GM20431 (cell line): ENCODE results near the gene SH3TC1.

Experiments used
- in situ Hi-C: fragments of 300-500 bp; cut with MseI, MboI; formaldehyde crosslinking; loops from one replicate; pipeline ENCODE4 v1.15.0; 2020; ENCODE audit warnings: low sequenced_read_pairs; ENCODE audit not compliant: unreplicated experiment

SH3TC1 gene

DNA sequence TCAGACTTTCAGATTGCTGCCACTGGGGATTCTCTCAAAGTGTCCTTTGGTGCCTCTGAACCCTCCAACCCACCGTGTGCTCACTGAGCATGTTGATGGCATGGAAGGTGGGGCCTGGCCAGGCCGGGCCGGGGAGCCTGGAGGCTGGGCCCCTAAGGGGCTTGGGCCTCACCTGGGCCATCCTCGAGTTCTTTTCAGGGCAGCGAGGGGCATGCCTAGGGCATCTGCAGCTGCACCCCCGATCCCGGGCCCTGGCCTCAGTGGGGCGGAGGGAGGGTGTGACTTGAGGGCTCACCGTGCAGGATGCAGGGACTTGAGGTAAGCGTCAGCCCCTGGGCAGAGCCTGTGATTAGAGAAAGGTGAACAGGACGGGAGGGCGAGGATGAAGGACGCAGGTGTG, 1.6 kb upstream of the SH3TC1 start:
- in situ Hi-C loops, result no loop called here

DNA sequence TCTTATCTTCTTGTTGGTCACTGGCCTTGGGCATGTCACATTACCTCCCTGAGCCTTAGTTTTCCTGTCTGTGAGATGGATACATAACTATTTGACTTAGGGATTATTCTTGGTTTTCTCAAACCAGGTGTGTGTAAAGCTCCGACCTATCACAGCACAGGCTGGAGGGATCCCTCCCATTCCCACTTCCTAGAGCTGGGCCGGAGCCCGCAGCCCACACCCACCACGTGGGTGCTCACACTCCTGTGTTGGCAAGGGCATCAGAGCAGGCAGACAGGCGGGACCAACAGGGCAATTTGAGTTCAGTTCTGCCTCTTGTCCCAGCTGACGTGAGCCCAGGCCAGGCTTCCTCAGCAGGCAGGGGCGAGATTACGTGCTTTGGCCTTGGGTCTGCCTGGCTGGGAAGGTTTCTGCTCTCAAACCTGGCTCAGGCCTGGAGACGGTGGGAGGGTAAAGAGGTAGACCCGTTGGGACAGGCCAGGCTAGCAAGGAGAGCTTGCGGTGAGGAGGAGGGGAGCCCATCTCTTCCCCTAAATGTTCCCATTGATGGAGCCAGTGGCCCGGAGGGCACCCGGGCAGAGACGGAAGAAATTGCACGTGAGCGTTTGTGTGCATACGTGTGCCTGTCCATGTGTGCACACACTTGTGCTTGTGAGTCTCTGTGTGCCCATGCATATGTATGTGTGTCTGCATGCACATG, 734 bp upstream of the SH3TC1 start:
- in situ Hi-C loops, result no loop called here

DNA sequence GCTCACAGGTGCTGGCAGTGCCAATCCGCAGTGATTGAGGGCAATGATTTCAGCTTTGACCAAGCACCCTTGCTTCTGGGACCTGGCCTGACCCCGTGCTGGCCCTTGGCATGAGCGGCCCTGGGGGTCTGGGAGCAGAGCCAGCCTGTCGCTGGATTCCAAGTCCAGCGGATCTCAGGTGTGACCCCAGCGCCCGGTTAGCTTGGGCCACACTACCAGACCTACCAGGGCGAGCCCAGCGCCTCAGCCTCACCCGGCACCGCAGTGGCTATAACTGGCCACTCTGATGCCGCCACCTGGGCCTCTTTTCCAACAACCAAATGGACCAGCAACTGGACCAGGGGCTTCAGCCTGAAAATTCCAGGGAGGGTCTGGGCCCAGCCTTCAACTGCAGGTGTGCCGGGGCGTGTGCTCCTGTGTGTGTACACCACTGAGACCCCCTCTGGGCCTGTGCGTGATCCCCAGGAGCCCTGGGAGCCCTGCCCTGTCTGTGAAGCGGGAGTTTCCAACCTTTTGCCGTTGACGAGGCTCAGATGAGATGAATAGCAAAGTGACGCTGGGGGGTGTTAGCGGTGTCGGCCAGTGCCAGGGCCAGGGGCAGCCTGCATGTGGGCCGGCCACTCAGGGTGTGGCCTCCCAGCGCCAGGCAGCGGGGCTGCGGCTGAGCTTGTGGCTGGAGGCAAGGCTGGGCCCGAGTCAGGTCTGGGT, 658 bp downstream of the SH3TC1 start:
- in situ Hi-C loops, result no loop called here

DNA sequence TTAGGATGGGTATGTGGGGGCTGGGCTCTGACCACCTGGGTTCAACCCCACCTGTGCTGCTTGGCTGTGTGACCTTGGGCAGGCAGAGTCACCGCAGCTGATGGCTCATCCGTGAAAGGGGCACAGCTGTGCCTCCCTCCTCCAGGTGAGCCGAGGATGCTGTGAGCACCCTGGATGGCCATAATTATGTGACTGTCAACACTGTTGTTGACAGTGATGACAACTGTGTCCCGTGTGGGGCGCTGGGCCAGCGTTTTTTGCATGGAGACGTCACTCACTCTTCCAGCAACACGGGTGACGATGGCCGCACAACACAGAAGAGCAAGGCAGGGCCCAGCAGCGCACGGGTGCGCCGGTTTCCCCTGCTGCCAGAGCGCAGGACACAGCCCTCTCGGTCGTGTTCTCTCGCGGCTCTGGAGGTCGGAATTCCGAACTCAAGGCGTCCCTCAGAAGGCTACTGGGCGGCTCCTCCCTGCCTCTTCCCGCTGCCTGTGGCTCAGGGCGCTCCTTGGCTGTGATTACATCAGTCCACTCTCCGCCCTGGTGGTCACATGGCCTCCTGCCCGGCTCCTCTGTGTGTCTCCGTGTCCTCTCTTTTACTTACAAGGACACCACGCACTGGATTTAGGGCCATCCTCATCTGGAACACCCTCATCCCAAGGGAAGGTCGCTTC, 1.3 kb downstream of the SH3TC1 start:
- in situ Hi-C loops, result no loop called here

DNA sequence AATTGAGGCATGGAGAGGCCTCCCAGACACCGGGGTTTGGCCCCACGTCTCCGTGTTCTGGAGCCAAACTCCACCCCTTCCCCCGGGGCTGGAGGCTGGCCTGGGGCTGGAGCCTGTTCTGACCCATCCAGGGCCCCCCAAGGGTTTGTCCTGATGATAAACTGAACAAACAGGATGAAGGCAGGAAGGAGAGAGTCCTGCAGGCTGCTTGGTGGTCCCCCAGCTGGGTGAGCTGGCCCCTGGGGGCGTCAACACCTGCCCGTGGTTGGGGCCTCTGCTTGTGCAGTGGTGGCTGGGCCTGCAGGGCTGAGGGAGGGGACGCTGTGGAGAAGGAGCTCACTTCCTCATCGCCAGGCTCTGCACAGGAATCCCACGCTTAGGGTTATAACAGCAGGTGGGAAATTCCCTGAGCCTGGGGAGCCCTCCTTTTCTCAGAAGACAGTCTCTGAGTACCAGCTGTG, 2.3 kb downstream of the SH3TC1 start:
- in situ Hi-C loops, result no loop called here

DNA sequence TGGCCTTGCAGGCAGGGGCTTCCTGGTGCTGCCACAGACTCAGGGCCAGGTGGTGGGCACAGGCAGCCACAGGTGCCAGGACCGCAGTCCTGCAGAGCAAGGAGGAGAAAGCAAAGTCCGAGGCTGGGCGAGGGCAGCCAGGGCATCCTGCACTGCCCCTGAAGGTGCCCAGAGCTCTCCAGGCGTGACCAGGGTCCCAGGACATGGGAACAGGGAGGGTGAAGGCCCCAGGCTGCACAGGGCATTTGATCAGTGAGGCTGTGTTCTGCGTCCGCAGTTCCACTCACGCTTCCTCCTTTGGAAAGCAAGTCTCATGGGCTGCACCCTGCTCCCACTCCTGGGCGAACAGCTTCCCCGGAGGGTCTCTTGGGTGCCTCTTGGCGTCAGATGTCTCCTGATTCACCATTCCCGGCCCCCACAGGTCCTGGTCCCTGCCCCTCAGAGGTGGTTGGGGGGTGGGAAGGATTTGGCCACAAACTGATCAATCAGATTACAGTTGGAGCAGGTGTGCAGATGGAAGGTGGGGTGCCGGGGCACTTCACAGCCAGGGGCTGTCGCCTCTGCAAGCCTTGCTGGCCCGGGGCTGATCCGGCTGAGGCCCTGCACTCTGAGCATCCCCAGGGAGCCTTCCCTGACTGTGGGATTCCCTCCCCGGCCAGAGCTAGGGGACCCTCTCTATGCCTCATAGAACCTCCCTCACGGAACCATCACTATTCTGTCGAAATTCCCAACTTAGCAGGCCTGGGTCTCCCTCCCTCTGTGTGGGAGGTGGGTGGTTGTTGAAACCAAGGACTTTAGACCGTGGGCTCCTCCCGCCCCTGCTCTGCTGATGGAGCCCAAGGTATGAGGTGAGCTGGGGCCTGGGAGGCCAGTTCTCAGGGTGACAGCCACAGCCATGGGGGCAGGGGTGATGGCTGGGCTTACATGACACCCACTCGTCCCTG, 3.3 kb downstream of the SH3TC1 start:
- in situ Hi-C loops, result no loop called here

DNA sequence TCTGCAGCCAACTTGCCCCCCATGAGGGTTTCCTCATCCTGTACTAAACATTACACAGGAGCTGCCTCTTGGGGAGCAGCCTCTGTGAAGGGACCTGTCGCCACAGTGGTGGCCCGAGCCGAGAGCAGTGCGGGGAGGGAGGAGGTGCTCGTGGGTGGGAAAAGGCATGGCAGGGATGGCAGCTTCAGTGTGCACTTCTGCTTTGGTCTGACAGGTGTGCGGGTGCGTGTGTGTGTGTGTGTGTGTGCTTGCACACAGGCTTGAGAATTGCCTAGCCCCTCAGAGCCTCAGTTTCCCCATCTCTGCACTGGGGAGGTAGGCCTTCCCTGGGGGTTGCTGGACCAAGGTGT, 3.9 kb downstream of the SH3TC1 start:
- in situ Hi-C loops, result no loop called here

DNA sequence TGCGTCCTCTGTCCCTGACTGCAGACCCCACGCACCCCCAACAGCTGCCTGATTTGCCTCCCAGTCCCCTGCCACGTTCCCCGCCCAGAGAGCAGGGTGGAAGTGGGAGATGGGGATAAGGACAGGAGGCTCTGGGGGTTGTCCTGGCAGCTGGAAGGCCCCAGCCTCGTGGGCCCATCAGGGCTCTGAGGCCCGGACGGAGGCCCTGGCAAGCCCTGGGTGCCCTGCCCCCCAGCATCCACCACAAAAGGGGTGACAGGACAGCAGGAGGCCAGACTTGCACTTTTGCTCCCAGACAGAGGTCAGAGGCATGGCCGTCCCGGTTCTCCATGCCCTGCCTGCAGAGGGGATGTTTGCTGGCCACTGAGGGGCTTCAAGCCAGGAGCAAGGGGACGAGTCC, 4.7 kb downstream of the SH3TC1 start:
- in situ Hi-C loops, result no loop called here

DNA sequence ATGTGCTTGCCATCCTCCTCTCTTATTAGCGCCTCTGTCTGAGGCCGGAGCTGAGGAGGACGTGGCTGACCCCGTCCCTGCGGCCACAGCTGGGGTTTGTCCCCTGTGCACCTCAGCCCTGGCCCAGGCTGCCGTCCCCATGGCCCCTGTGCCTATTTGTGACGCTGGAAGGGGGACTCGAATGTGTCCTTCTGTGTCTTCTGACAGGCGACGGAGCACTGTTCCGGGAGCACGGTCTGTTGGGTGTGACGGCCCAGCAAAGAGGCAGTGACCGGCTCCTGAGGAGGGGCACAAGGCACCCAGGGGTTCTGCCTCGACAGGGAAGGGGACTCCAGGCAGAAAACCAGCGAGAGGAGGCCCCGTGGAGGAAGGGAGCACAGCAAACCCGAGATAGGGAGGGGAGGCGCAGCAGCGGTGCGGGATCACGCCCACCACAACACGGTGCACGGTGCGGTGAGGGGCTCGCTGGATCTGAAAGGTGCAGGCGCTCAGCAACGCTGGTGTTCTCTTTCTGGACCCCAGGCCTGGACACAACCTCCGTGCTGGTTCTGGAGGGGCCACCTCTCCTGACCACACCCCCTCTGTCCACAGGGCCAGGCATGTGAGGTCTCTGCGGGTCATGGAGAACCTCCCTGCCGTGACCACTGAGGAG, 5.6 kb downstream of the SH3TC1 start:
- in situ Hi-C loops, result no loop called here

DNA sequence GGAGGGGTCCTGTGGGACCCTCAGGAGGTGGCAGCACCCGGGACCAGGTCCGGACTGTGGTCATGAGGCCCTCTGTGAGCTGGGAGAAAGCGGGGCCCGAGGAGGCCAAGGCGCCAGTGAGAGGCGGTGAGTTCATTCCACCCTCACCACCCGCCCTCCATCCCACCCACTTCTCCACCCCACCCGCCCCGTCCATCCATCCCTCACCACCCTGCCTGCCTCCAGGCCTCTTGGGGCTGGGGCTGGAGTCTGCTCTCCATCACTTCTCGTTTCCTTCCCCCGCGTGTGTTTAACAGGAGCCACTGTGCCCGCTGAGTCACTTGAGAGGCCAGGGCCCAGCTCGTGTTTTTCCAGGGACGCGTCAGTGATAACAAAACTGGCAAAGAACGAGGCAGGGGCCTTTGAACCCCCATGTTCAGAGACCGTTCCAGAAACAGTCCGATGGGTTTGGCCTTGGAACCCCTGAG, 6.2 kb downstream of the SH3TC1 start:
- in situ Hi-C loops, result no loop called here

DNA sequence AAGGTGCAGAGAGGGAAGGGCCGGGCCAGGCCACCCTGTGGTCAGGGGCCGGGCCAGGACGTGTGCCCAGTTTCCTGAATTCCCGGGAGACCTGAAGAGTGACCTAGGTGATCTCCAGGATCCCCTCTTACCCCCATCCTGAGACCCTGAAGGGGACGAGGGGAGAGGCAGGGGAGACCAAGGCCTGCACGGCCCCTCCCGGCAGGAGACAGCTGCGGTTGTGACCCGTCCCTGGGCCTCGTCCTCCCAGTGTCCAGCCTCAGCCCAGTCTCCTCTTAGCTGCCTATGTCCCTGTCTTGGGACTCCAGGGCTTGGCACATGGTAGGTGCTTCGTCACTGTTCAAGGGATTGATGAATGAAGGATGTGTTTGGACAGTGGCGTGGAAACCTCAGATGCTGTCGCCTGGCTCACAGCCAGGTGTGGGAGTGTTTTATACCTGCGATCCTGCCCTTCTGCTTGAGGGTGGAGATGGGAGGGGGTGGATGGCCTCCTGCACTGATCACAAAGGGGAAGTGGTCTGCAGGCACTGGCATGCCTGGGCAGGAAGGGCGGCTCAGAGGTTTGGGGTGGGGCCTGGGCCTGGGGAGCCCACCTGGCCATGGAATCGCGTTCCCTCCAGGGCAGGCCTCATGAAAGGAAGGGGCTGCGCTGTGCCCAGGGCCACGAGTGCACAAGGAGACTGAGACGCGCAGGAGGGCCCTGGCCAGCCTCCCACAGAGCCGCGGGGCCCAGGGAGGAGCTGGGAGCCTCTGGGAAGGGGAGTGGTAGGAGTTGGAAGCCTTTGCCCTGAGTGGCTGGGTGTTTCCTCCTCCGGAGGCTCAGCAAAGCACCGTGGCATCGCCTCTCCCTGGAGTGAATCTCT, 6.9 kb downstream of the SH3TC1 start:
- in situ Hi-C loops, result no loop called here

DNA sequence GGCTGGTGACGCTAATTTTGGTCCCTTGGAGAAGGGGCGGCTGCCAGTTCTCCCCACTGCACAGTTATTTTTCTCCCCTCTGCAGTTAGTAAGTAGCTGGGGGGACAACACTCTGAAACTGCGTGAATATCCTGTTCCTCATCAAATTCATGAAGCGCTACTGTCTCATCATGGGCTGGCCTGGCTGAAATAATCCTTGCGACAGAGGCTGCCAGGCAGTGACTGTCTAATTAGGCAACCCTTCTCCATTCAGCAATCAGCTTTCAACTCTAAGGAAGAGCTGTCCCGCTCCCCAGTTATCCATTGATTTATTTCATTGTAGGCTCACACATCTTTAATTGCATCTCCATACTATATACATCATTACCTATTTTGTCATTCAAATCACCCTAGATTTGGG, 8.2 kb downstream of the SH3TC1 start:
- in situ Hi-C loops, result no loop called here

DNA sequence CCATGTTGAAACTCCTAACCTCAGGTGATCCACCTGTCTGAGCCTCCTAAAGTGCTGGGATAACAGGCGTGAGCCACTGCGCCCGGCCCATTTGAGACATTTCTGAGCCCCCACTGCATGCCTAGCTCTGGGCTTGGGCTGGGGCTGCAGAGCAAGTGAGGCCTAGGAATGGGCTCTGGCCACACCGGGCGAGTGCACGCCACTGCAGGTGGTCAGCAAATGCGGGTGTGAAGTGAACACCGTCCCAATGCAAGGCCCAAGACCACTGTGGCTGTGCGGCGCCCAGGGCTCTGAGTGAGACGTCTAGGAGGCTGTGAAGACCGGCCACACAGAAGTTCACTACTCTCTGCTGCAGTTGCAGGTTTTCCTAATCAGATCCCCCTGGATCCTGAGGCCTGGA, 9.5 kb downstream of the SH3TC1 start:
- in situ Hi-C loops, result no loop called here

DNA sequence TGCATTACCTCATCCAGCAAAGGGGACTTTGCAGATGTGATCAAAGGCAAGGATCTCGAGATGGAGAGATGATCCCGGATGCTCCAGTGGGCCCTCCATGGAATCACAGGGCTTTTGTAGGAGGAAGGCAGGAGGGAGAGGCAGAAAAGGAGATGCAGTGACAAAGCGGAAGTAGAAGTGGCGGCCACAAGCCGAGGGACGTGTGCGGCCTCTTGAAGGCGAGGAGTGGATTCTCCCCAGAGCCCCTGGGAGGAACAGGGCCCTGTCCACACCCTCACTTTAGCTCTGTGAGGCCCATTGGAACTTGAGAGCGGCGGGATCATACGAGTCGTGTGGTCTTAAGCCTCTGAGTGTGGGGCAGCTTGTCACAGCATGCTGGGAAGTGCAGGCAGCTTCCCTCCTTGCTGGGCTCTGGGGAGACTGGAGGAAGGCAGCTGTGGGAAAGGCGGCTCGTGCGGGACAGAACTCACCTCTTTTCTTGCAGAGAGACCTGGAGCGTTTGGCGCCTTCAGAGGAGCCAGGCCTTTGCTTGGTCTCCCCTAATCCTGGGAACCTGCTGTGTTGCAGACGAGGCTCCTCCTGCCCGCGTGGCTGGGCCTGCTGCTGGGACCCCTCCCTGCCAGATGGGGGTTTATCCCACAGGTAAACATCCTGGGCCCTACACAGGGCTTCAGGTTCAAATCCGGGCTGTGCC, 10.2 kb downstream of the SH3TC1 start:
- in situ Hi-C loops, result no loop called here

DNA sequence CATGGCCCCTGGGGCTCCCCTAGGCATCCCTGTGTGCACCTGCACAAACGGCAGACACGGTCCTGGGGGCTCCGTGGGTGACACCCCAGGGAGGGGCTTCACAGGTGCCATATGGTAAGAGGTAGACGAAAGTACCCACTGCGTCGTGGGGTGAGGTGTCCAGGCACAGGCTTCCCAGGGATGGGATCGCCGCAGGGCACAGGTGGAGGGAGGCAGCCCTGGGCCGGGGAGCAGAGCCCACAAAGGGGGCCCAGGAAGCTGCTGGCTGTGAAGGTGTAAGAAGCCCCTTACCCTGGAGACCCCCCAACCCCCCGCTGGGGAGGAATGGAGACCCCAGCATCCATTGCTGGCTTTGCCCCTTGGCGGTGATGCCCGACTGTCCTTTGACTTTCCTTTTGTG, 10.9 kb downstream of the SH3TC1 start:
- in situ Hi-C loops, result no loop called here

DNA sequence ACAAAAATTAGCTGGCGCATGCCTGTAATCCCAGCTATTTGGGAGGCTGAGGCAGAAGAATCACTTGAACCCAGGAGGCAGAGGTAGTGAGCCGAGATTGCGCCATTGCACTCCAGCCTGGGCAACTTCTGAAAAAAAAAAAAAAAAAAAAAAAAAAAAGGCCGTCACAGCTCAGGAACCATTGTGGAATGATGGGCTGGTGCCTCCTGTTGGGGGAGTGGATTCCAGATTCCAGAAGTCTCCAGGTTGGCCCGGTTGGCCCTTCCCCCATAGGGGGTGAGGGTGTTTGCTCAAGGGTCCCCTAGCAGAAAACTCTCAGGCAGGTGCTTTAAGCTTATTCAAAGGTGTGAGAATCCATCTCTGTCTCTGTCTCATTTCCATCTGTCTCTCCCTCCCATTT, 11.5 kb downstream of the SH3TC1 start:
- in situ Hi-C loops, result no loop called here

DNA sequence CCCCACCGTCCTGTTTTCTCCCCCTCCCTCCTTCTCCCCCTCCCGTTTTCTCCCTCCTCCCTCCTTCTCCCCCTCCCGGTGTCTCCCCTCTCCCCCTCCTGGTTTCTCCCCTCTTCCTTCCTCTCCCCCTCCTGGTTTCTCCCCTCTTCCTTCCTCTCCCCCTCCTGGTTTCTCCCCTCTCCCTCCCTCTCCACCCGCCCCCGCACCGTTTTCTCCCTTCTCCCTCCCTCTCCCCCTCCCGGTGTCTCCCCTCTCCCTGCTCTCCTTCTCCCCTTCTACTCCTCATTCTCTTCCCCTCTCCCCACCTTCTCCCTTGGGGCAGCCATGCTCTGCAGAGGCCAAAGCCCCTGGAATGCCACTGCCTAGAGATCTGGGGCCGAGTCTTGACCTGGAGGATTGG, 12.2 kb downstream of the SH3TC1 start:
- in situ Hi-C loops, result no loop called here
